Islet precursor cell (in vitro differentiated cells): Measurements from ENCODE around the gene GOLGA8M.
"Not testable (repeated sequence)": the region's sequence is repeated elsewhere in the genome, so short reads cannot be mapped to it uniquely, and the experiment has no call there.

Experiments used
- DNase-seq: peaks from one replicate; pipeline ENCODE4 v3.0.0-alpha.2; 2018

The GOLGA8M gene

DNA sequence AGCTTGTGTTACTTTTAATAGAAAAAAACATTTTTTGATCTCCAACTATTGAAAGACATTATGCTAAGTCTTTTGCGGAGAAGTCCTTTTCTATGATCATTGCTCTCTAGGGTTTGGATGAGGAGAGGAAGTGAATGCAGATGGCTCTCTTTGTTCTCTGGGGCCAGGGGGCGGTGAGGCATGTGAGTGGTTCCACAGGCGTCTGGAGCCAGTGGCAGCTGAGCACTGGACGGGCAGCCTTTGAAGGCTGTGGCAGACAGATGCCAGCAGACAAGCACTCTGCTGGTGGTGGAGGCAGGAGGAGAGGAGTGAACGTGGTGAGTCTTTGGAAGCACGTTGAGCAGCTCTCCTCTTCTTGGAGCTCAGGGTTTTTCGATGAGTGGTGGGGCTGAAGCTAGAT lies 51.5 kb downstream of the GOLGA8M start:
- not testable (repeated sequence) for DNase-seq

DNA sequence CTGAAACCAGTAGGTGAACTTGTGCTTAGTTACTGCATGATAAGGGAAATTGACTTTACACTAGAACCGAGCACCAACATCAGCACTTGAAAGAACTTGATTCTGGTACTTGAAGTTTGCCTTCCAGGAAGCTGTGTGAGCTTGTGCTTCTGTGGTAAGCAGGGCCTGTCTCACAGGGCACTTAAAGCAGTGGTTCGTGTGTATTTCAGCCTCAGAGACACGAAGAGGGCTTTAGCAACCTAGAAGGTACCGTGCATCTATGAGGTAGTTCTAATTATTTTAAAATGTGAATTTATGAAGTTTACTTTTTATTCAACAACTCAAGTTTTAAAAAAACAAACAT lies 56.2 kb downstream of the GOLGA8M start:
- not testable (repeated sequence) for DNase-seq

DNA sequence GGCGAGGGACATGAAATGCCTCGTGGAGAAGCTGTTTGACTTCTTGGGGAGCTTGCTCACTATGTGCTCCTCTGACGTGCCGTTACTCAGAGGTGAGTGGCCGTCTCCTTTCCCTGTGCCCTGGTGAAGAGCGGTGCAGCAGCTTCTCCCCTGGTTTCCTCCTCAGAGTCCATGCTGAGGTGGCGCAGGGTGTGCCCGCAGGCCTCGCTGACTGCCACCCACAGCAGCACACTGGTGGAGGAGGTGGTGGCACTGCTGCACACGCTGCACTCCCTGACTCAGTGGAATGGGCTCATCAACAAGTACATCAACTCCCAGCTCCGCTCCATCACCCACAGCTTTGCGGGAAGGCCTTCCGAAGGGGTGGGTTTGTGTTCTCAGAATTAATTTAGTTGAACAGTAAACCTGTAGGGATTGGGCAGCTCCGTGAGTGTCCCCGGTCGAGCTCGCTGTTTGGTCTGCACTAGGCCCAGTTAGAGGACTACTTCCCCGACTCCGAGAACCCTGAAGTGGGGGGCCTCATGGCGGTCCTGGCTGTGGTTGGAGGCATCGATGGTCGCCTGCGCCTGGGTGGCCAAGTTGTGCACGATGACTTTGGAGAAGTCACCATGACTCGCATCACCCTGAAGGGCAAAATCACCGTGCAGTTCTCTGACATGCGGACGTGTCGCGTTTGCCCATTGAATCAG lies 56.7 kb downstream of the GOLGA8M start:
- DNase-seq, result peak; percentile 38

DNA sequence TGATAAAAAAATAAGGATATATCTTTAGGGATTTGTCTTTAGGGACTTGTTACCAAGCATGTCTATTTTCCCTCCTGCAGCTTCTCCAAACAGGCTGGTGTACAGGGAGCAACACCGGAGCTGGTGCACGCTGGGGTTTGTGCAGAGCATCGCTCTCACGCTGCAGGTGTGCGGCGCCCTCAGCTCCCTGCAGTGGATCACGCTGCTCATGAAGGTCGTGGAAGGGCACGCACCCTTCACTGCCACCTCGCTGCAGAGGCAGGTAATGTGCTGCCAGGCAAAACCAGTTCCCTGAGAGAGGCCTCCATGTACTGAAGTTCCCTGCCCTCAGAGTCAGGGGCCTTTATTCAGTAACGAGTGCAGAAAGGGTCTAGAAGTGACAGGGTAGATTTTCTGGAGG lies 58.0 kb downstream of the GOLGA8M start:
- not testable (repeated sequence) for DNase-seq

DNA sequence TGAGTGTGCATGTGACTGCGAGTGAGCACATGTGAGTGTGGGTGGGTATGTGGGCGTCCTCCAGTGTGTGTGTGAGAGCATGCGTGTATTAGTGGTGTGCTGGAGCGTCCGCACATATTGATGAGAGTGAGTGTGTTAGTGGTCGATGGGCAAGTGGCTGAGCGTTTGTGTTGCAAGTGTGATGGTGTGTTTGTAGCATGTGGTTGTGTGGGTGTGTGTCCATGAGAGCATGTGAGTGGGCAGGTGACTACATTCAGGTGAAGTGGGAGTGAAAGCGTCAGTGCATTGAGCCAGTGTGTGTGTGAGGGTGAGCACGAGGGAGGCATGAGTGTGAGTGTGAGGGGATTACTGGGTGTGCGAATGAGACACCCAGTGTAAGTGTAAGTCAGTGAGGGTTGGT lies 59.7 kb downstream of the GOLGA8M start:
- DNase-seq, result peak; percentile 9
